GM10847 (cell line): ENCODE measurements around the gene RAB6A.

ENCODE experiments used
- POLR2A ChIP-seq: IDR thresholded peaks from 2 replicates; pipeline ENCODE4 v1.6.1; 2011; ENCODE audit not compliant: insufficient read length; ENCODE audit errors: extremely low read depth

Gene RAB6A

GRCh38 chr11:73747762-73748161, 13.1 kb downstream of the RAB6A start:
- TF ChIP-seq POLR2A, result no peak

DNA sequence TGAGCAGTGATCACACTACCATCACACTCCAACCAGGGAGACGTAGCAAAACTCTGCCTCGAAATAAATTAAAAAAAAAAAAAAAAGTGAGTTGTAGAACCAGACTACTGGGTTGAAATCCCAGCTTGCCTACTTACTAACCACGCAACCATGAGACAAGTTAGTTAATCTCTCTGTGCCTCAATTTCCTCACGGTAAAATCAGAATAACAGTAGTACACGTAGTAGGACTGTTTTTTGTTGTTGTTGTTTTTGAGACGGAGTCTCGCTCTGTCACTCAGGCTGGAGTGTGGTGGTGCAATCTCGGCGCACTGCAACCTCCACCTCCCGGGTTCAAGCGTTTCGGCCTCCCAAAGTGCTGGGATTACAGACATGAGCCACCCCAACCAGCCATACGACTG, 14.2 kb downstream of the RAB6A start:
- TF ChIP-seq POLR2A, result no peak

GRCh38 chr11:73743045-73743444, 17.8 kb downstream of the RAB6A start:
- no peak for TF ChIP-seq POLR2A

GRCh38 chr11:73734993-73735392, 25.9 kb downstream of the RAB6A start:
- TF ChIP-seq POLR2A, result no peak

GRCh38 chr11:73729594-73730206, 31.2 kb downstream of the RAB6A start:
- no peak for TF ChIP-seq POLR2A

GRCh38 chr11:73728000-73728399, 32.9 kb downstream of the RAB6A start:
- no peak for TF ChIP-seq POLR2A

DNA sequence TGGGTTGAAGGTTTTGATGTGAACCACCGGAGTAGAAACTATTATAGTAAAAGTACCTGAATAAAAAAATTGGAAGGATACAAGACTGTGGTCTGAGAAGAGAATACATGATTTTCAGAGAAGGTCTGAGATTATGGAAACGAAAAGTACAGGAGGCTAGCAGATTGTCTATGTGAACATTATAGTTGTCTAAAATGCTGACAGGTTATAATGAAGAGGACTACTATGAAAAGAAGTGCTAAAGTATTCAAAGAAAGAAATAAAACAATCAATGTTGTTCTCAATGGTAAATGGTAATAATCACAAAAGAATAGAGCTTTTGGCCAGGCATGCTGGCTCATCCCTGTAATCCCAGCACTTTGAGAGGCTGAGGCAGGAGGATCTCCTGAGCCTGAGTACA, 34.0 kb downstream of the RAB6A start:
- no peak for TF ChIP-seq POLR2A

GRCh38 chr11:73717136-73717535, 43.7 kb downstream of the RAB6A start:
- no peak for TF ChIP-seq POLR2A

- TF ChIP-seq POLR2A, result no peak
These were observed 44.5 kb downstream of the RAB6A start for GRCh38 chr11:73716153-73717056.

- TF ChIP-seq POLR2A, result no peak
These were observed 45.3 kb downstream of the RAB6A start for GRCh38 chr11:73715541-73715940.

- TF ChIP-seq POLR2A, result no peak
These were observed 49.9 kb downstream of the RAB6A start for GRCh38 chr11:73710964-73711363.

DNA sequence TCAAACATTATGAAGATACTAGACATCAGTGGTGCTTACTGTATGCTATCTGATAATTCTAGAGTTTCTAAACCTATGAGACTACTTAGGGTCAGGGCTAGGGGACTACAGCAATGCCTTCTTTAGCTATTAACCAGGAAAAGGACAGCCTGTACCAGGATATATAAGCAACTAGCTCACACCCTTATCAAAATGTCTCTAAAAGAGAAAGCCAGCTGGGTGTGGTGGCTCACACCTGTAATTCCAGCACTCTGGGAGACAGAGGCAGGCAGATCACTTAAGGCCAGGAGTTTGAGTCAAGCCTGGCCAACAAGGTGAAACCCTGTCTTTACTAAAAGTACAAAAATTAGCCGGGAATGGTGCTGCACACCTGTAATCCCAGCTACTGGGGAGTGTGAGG, 55.8 kb downstream of the RAB6A start:
- TF ChIP-seq POLR2A, result no peak

GRCh38 chr11:73693899-73694525, 66.9 kb downstream of the RAB6A start:
- TF ChIP-seq POLR2A, result no peak

- TF ChIP-seq POLR2A, result no peak
These were observed 80.2 kb downstream of the RAB6A start for GRCh38 chr11:73680687-73681086.

- TF ChIP-seq POLR2A, result no peak
These were observed 89.2 kb downstream of the RAB6A start for GRCh38 chr11:73671701-73672100.

DNA sequence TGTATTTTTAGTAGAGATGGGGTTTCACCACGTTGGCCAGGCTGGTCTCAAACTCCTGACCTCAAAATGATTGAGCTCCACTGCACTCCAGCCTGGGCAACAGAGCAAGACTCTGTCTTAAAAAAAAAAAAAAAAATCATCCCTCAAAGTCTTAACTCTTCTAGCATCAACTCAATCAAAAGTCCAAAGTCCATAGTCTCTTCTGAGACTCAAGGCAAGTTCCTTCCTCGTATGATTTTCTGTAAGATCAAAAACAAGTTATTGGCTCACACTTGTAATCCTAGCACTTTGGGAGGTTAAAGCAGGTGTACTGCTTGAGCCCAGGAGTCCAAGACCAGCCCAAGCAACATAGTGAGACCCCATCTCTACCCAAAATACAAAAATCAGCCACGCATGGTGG, 90.1 kb downstream of the RAB6A start:
- no peak for TF ChIP-seq POLR2A
